GM06990 (cell line): ENCODE results near the gene GRIK3.

Experiments
- DNase-seq: peaks from one replicate; pipeline ENCODE4 v3.0.0-alpha.2; 2011; ENCODE audit not compliant: insufficient read length; ENCODE audit errors: extremely low read depth
- H3K27me3 ChIP-seq: replicated peaks from 2 replicates; pipeline ENCODE4 v1.6.0; 2011; ENCODE audit warnings: low read length; ENCODE audit not compliant: control insufficient read depth, insufficient read depth
- H3K36me3 ChIP-seq: 2 replicates; pipeline ENCODE4 v1.5.1; 2011; ENCODE audit warnings: low read length; ENCODE audit not compliant: control insufficient read depth, insufficient read depth
- H3K4me3 ChIP-seq: replicated peaks from 2 replicates; pipeline ENCODE4 v1.5.1; 2011; ENCODE audit warnings: low read depth, mild to moderate bottlenecking, control low read depth, low read length
- TF ChIP-seq, protein P1 (sequence below): IDR thresholded peaks from 2 replicates; pipeline ENCODE4 v1.5.1; 2011; ENCODE audit warnings: low read length, control low read depth, mild to moderate bottlenecking, inconsistent platforms; ENCODE audit not compliant: insufficient read depth, poor library complexity, severe bottlenecking

Gene GRIK3

DNA sequence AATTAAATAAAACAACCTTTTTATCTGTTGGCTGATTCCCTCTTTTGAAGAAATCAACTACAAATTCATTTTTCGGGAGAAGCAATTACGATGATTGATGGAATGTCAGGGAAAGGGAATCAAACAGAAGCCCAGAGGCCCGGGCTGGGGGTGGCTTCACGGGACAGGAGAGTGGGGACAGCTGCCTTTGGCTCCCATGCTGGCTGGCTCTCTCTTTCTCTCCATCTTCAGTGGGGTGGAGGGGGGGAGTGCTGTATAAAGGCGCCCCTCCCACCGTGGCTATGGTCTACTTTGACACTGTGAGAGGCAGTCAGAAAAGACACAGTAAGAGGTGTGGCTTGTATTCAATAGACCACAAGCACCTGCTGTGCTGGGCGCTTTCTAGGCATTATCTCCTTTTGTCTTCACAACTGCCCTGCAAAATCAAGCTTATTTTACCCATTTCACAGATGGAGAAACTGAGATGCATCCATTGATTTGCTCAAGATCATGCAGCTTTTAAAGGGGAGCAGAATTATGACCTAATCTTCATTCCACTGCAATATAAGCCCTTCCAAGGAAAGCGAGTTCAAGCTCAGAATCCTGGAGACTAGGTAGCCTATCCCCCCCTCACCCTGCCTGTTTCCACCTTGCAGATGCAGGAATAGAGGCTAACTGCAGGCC, 92.9 kb downstream of the GRIK3 start:
- no peak overlapping the region for H3K4me3 ChIP-seq
- no peaks in the 10 kb centered on the region; the same call in none of the 2 replicates for H3K27me3 ChIP-seq
- TF ChIP-seq, protein P1, sequence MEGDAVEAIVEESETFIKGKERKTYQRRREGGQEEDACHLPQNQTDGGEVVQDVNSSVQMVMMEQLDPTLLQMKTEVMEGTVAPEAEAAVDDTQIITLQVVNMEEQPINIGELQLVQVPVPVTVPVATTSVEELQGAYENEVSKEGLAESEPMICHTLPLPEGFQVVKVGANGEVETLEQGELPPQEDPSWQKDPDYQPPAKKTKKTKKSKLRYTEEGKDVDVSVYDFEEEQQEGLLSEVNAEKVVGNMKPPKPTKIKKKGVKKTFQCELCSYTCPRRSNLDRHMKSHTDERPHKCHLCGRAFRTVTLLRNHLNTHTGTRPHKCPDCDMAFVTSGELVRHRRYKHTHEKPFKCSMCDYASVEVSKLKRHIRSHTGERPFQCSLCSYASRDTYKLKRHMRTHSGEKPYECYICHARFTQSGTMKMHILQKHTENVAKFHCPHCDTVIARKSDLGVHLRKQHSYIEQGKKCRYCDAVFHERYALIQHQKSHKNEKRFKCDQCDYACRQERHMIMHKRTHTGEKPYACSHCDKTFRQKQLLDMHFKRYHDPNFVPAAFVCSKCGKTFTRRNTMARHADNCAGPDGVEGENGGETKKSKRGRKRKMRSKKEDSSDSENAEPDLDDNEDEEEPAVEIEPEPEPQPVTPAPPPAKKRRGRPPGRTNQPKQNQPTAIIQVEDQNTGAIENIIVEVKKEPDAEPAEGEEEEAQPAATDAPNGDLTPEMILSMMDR: no peak
- H3K36me3 ChIP-seq: no peaks in the 10 kb centered on the region
- no peak for DNase-seq

DNA sequence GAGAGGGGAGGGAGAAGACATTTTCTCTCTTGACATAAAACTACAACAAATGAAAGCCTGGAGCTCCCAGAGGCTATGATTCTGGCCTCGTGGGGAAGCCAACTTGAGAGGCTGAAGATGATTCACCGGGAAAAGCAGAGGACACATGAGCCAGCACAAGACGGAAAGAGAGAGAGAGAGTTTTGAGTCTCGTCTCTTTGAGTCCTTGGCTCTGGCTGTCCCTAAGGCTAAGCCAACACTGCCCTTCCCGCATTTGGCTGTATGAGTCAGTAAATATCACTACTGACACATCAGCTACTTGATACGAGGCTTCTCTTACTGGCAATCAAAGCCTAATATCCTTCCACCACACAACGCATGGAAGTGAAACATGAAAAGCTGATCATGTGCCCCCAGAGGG, 95.5 kb downstream of the GRIK3 start:
- Histone ChIP-seq H3K36me3 (no peaks in the 10 kb centered on the region), H3K27me3 (peaks cover 3% of the 10 kb centered on the region), H3K4me3 (no peak overlapping the region)
- DNase-seq: no peak
- TF ChIP-seq, protein P1: no peak

- TF ChIP-seq, protein P1: no peak
- H3K36me3 ChIP-seq: no peaks in the 10 kb centered on the region
- no peak overlapping the region for H3K4me3 ChIP-seq
- peaks cover 3% of the 10 kb centered on the region for H3K27me3 ChIP-seq
- DNase-seq: no peak
Measured at GRCh38 chr1:36937371-36937770, 96.9 kb downstream of the GRIK3 start.

- H3K36me3 ChIP-seq: no peaks in the 10 kb centered on the region
Measured at GRCh38 chr1:36934061-36934460, 100.3 kb downstream of the GRIK3 start.

DNA sequence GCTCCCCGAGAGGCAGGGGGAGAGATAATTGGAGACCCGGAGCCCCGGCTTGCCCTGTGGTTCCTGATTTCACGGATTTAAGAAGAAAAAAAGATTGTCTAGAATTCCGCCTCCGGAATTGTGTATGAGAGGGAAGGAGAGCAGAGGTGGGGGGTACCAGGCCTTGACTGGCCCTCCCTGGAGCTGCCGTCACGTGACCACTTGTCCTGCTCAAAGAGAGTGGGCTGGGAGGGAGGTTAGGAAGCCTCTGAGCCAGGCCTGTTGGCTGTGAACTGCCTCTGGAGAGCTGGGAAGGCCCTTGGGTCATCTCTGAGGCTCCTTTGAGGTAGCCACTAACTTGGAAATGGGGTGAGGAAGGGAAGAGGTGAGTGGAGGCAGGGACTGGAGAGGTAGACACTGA, 106.5 kb downstream of the GRIK3 start:
- no peak overlapping the region for H3K4me3 ChIP-seq
- TF ChIP-seq, protein P1: no peak
- no peaks in the 10 kb centered on the region; the same call in 1 of the 2 replicates for H3K27me3 ChIP-seq
- H3K36me3 ChIP-seq: no peaks in the 10 kb centered on the region
- no peak for DNase-seq

More at GRCh38 chr1:36934061-36934460, 100.3 kb downstream of the GRIK3 start:
- DNase-seq: no peak
- TF ChIP-seq, protein P1: no peak
- Histone ChIP-seq H3K27me3 (peaks cover 3% of the 10 kb centered on the region), H3K4me3 (no peak overlapping the region)

GRCh38 chr1:36925251-36925650, 109.1 kb downstream of the GRIK3 start:
- no peak overlapping the region for H3K4me3 ChIP-seq
- TF ChIP-seq, protein P1: no peak
- no peaks in the 10 kb centered on the region for H3K36me3 ChIP-seq
- no peaks in the 10 kb centered on the region; the same call in 1 of the 2 replicates for H3K27me3 ChIP-seq
- no peak for DNase-seq
